Lower lobe of right lung (tissue), 2 donors: ENCODE data around the gene GADD45A. TPM values are rescaled to one million over a fixed set of nuclear protein-coding genes. Genes with fewer than 3 reads are reported as not detected.

Source experiments
- ATAC-seq, 2 donors: fragments of 200-7000 bp; cut with Tn5 transposase; one replicate each; pipeline ENCODE4 v1.9.1; 2020 to 2022; ENCODE audit warnings: mild to moderate bottlenecking in 2 of 2, moderate library complexity in 2 of 2
- DNase-seq: peaks from one replicate; pipeline ENCODE4 v3.0.0-alpha.2; 2020
- H3K27ac ChIP-seq: fragments of 200-600 bp; one replicate; pipeline ENCODE4 v1.8.0; 2022
- H3K27me3 ChIP-seq: fragments of 200-600 bp; one replicate; pipeline ENCODE4 v1.8.0; 2022; ENCODE audit warnings: low read depth
- H3K36me3 ChIP-seq: fragments of 200-600 bp; one replicate; pipeline ENCODE4 v1.8.0; 2022; ENCODE audit warnings: mild to moderate bottlenecking
- H3K4me1 ChIP-seq: fragments of 200-600 bp; one replicate; pipeline ENCODE4 v1.8.0; 2022
- H3K4me3 ChIP-seq: fragments of 200-600 bp; one replicate; pipeline ENCODE4 v1.8.0; 2022; ENCODE audit warnings: mild to moderate bottlenecking
- H3K9me3 ChIP-seq: fragments of 200-600 bp; one replicate; pipeline ENCODE4 v1.8.0; 2022
- intact Hi-C: fragments of 100-400 bp; cut with DNase I; formaldehyde crosslinking; loops from one replicate; pipeline ENCODE4 v1.11.0; 2022
- total RNA-seq: library from RNA; stranded (reverse); fragmentation: NEBNext Ultra II Directional; extraction: Animal tissue kit (Norgen Biotek cat#: 25700); gene quantifications from one replicate; pipeline ENCODE4 v1.2.1, GENCODE V29; 2021
- TF ChIP-seq, protein P1 (sequence below): fragments of 200-600 bp; IDR thresholded peaks from one replicate; pipeline ENCODE4 v1.8.0; 2022; ENCODE audit warnings: antibody characterized with exemption, mild to moderate bottlenecking
- donor health status: DM: no; HTN: yes; CAD: no; lungs with severe emphysema.

Gene GADD45A
- total RNA-seq, 1 donor from 2014 or later = 13.6 TPM

DNA sequence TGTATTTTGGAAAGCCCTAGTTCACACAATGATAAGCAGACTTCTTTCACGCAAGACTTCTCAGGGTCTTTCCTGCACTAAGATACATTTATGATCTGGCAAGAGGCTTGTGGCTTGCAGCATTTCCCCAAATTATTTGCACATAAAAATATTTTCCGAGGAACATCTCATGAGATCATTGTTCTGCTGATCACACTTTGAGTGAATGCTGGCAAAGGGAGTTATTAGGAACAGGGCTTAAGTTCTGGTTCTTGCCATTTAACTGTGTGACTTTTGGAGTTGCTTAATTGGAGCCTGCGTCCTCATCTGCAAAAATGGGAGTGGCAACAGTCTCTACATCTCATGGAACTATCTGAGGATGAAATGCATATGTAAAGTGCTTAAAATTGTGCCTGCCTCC lies 50.2 kb downstream of the GADD45A start:
- TF ChIP-seq, protein P1, sequence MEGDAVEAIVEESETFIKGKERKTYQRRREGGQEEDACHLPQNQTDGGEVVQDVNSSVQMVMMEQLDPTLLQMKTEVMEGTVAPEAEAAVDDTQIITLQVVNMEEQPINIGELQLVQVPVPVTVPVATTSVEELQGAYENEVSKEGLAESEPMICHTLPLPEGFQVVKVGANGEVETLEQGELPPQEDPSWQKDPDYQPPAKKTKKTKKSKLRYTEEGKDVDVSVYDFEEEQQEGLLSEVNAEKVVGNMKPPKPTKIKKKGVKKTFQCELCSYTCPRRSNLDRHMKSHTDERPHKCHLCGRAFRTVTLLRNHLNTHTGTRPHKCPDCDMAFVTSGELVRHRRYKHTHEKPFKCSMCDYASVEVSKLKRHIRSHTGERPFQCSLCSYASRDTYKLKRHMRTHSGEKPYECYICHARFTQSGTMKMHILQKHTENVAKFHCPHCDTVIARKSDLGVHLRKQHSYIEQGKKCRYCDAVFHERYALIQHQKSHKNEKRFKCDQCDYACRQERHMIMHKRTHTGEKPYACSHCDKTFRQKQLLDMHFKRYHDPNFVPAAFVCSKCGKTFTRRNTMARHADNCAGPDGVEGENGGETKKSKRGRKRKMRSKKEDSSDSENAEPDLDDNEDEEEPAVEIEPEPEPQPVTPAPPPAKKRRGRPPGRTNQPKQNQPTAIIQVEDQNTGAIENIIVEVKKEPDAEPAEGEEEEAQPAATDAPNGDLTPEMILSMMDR = no peak
- H3K27ac ChIP-seq = no peak overlapping the region
- ATAC-seq = no peak
- intact Hi-C loops = no loop called here
- H3K9me3 ChIP-seq = no peaks in the 10 kb centered on the region
- H3K27me3 ChIP-seq = no peaks in the 10 kb centered on the region
- no peaks in the 10 kb centered on the region for H3K36me3 ChIP-seq
- H3K4me1 ChIP-seq = peaks cover 32% of the 10 kb centered on the region
- no peak overlapping the region for H3K4me3 ChIP-seq
- no peak for DNase-seq

DNA sequence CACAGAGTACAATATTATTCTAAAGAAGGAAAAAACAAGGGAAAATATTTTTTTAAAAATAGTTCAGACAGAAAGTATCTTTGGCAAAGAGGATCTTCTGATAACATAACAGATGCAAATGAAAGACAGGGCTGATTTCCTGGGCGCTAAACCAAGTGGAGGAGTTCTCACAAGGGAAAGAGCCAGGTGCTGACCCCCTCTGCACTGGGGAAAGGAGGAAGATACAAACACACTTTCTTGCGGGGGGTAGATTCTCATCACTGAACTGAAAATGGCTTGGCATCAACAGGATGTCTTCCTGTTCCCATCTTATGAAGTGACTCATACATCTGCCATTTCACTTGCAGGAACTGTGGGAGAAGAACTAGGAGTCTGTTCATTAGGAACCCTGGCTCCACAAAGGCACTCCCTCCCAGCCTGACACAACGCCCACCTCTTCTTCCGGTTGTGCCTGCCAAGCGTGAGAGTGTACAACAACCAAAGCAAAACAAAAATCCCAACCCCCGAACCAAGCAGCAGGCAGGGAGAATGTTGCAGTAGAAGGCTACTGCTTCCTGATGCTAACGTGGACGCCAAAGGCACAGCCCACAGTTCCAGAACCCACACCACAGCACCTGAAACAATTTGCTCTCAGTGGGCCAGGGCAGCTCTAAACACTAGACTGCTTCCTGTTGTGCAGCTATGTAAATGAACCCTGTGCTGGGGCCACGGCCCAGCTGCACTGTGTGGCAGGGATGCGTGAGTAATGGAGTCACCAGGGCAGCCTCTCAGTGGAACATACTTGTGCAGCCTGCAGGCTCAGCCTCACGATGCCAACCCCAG lies 51.0 kb downstream of the GADD45A start:
- no peaks in the 10 kb centered on the region for H3K9me3 ChIP-seq
- peak overlapping the region; percentile 12 for H3K4me3 ChIP-seq

DNA sequence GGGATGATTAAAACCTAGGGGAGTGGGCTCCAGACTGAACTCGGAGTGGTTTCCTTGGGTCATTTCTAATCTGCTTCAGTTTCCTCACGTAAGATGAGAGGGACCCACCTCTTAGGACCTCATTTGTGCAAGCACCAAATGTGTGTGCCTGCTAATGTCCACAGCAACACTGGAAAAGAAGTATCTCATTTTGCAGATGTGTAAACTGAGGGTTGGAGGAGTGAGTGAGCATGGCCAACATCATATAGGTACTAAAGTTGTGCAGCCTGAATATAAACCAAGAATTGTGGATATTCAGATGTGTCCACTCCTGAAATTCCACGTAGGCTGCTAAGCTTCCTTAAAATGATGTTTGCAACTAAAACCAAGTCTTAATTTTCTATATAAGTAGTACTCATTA lies 51.7 kb downstream of the GADD45A start:
- H3K4me1 ChIP-seq = peaks cover 32% of the 10 kb centered on the region
- TF ChIP-seq, protein P1 = no peak
- intact Hi-C loops = no loop called here

More for the DNA sequence above, 51.0 kb downstream of the GADD45A start:
- H3K27ac ChIP-seq = peak overlapping the region; percentile 53
- no peaks in the 10 kb centered on the region for H3K36me3 ChIP-seq
- TF ChIP-seq, protein P1 = no peak
- no peaks in the 10 kb centered on the region for H3K27me3 ChIP-seq
- peaks cover 32% of the 10 kb centered on the region for H3K4me1 ChIP-seq
- peak; percentile 55 for DNase-seq
- ATAC-seq = peak; percentile 75 to 80
- intact Hi-C loops = no loop called here

DNA sequence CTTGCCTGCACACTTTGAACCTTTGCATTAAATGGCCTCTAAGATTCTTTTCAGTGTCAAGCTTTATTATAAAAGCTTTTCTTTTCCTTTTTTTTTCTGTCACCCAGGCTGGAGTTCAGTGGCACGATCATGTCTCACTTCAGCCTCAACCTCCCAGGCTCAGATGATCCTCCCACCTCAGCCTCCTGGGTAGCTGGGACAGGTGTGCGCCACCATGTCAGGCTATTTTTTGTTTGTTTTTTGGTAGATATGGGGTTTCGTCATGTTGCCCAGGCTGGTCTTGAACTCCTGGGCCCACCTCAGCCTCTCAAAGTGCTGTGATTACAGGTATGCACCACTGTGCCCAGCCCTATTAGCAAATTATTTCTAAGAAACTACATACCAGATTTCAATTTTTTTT lies 52.9 kb downstream of the GADD45A start:
- no peak overlapping the region for H3K4me3 ChIP-seq
- no peaks in the 10 kb centered on the region for H3K9me3 ChIP-seq
- TF ChIP-seq, protein P1 = no peak
- H3K4me1 ChIP-seq = peaks cover 32% of the 10 kb centered on the region
- no peaks in the 10 kb centered on the region for H3K27me3 ChIP-seq
- DNase-seq = no peak
- ATAC-seq = no peak
- no peak overlapping the region for H3K27ac ChIP-seq
- intact Hi-C loops = no loop called here
- no peaks in the 10 kb centered on the region for H3K36me3 ChIP-seq

More for the DNA sequence above, 51.7 kb downstream of the GADD45A start:
- ATAC-seq (no peak), DNase-seq (no peak)
- no peaks in the 10 kb centered on the region for H3K27me3 ChIP-seq
- no peaks in the 10 kb centered on the region for H3K36me3 ChIP-seq
- no peak overlapping the region for H3K4me3 ChIP-seq
- H3K27ac ChIP-seq = peak overlapping the region; percentile 53
- no peaks in the 10 kb centered on the region for H3K9me3 ChIP-seq

Other genes with a start within 250 kb of the GADD45A start
- gene GNG12, start 148.3 kb downstream of the GADD45A start, total RNA-seq = 43.3 TPM